Measurements from ENCODE around the gene CD8B. TPM values are rescaled to one million over a fixed set of nuclear protein-coding genes. Genes with fewer than 3 reads are reported as not detected.
"Not testable (repeated sequence)": the region's sequence is repeated elsewhere in the genome, so short reads cannot be mapped to it uniquely, and the experiment has no call there.

Gene CD8B
- total RNA-seq, 1 experiment from 2014 or later = not detected

GRCh38 chr2:86836915-86837695, 24.6 kb downstream of the CD8B start:
- DNase-seq (ENCODE audit: low read depth) = peak; percentile 81

- not testable (repeated sequence) for DNase-seq (ENCODE audit: low read depth)
These were observed 26.2 kb downstream of the CD8B start for GRCh38 chr2:86835548-86835889.

GRCh38 chr2:86833315-86833714, 28.4 kb downstream of the CD8B start:
- DNase-seq (ENCODE audit: low read depth) = no peak

GRCh38 chr2:86832334-86833096, 29.2 kb downstream of the CD8B start:
- no peak for DNase-seq (ENCODE audit: low read depth)

- no peak for DNase-seq (ENCODE audit: low read depth)
These were observed 30.1 kb downstream of the CD8B start for GRCh38 chr2:86831537-86831936.

- DNase-seq (ENCODE audit: low read depth) = no peak
These were observed 34.7 kb downstream of the CD8B start for GRCh38 chr2:86826951-86827350.

GRCh38 chr2:86825693-86826381, 35.8 kb downstream of the CD8B start:
- DNase-seq (ENCODE audit: low read depth) = no peak

GRCh38 chr2:86825036-86825692, 36.5 kb downstream of the CD8B start:
- DNase-seq (ENCODE audit: low read depth) = no peak

GRCh38 chr2:86822668-86823345, 38.9 kb downstream of the CD8B start:
- DNase-seq (ENCODE audit: low read depth) = no peak

- no peak for DNase-seq (ENCODE audit: low read depth)
These were observed 39.8 kb downstream of the CD8B start for GRCh38 chr2:86821842-86822241.

GRCh38 chr2:86821306-86821705, 40.4 kb downstream of the CD8B start:
- no peak for DNase-seq (ENCODE audit: low read depth)

- no peak for DNase-seq (ENCODE audit: low read depth)
These were observed 42.7 kb downstream of the CD8B start for GRCh38 chr2:86818957-86819356.

GRCh38 chr2:86818114-86818801, 43.4 kb downstream of the CD8B start:
- no peak for DNase-seq (ENCODE audit: low read depth)

- no peak for DNase-seq (ENCODE audit: low read depth)
These were observed 46.1 kb downstream of the CD8B start for GRCh38 chr2:86815611-86816010.

- no peak for DNase-seq (ENCODE audit: low read depth)
These were observed 52.1 kb downstream of the CD8B start for GRCh38 chr2:86809481-86810121.

- DNase-seq (ENCODE audit: low read depth) = peak; percentile 87
These were observed 53.1 kb downstream of the CD8B start for GRCh38 chr2:86808315-86809161.

- peak; percentile 59 for DNase-seq (ENCODE audit: low read depth)
These were observed 54.0 kb downstream of the CD8B start for GRCh38 chr2:86807468-86808275.

GRCh38 chr2:86807133-86807467, 54.6 kb downstream of the CD8B start:
- DNase-seq (ENCODE audit: low read depth) = no peak

Measured in Daoy (cell line).